A549 treated with RU486 at 1 μM for 4 hours (cell line): ENCODE results near the gene APOA4. TPM values are rescaled to one million over a fixed set of nuclear protein-coding genes. Genes with fewer than 3 reads are reported as not detected.

Source experiments
- total RNA-seq: library from RNA; stranded (reverse); fragments of 200-300 nt; extraction: Qiagen RNA extraction; gene quantifications from 5 replicates; pipeline ENCODE4 v1.2.3, GENCODE V29; 2022; ENCODE audit warnings: low read depth

APOA4 gene
- total RNA-seq = not detected in 5 replicates

GRCh38 chr11:116823031-116823843 lies at the start of gene APOA4:
Gene APOA4 (minus strand): TSS chr11:116823304. CDS start chr11:116823191, 113 bp downstream.

GRCh38 chr11:116837231-116838091 lies 14.4 kb upstream of the APOA4 start, which contains the start of gene APOA1:
Gene APOA1 (minus strand): TSS chr11:116837622. CDS start chr11:116837387, 235 bp downstream.

GRCh38 chr11:116829525-116830183 lies 6.5 kb upstream of the APOA4 start, which contains the start of gene APOC3:
Gene APOC3 (plus strand): TSS chr11:116829907. CDS start chr11:116830583, 676 bp downstream.

GRCh38 chr11:116791813-116792143 lies 31.3 kb downstream of the APOA4 start, which contains the start of gene APOA5:
Gene APOA5 (minus strand): TSS chr11:116791879. CDS start chr11:116791860, 19 bp downstream.

GRCh38 chr11:116787786-116788486 lies 35.2 kb downstream of the APOA4 start, which contains the start of gene ZPR1:
Gene ZPR1 (minus strand): TSS chr11:116788023. CDS start chr11:116787990, 33 bp downstream.

GRCh38 chr11:116772443-116773202 lies 50.5 kb downstream of the APOA4 start, which contains the start of gene BUD13:
Gene BUD13 (minus strand): TSS chr11:116772987. CDS start chr11:116772964, 23 bp downstream.

Other genes with a start within 250 kb of the APOA4 start
- 10.5 to 13.5 TPM (median 11.7 TPM) in 5 replicates for gene BUD13, start 50.3 kb downstream of the APOA4 start, total RNA-seq
- 51.3 to 65.0 TPM (median 56.8 TPM) in 5 replicates for gene ZPR1, start 35.3 kb downstream of the APOA4 start, total RNA-seq
- not detected in 5 replicates for gene APOA5, start 31.4 kb downstream of the APOA4 start, total RNA-seq
- not detected in 5 replicates for gene APOC3, start 6.6 kb upstream of the APOA4 start, total RNA-seq
- gene APOA1, start 14.3 kb upstream of the APOA4 start, total RNA-seq = 0.10 to 1.3 TPM (median 0.25 TPM) in 5 replicates